ENCODE measurements around the gene TRAF7.

Gene TRAF7

GRCh38 chr16:2205104-2205966 is 49.8 kb downstream of the TRAF7 start, which contains the start of gene MLST8:
Gene MLST8, plus strand, starts transcription at chr16:2205454. Its CDS starts 632 bp downstream, at chr16:2206086.
- peak; percentile 94 for DNase-seq

- no peak for DNase-seq
These were observed 50.4 kb downstream of the TRAF7 start for GRCh38 chr16:2205967-2206313.

GRCh38 chr16:2206420-2206779 is 50.8 kb downstream of the TRAF7 start:
- no peak for DNase-seq

- no peak for DNase-seq
These were observed 51.3 kb downstream of the TRAF7 start for GRCh38 chr16:2206780-2207433.

GRCh38 chr16:2207872-2208271 is 52.3 kb downstream of the TRAF7 start:
- DNase-seq = no peak

GRCh38 chr16:2208308-2208707 is 52.7 kb downstream of the TRAF7 start:
- DNase-seq = no peak

GRCh38 chr16:2208772-2209171 is 53.2 kb downstream of the TRAF7 start:
- no peak for DNase-seq

- peak; percentile 55 for DNase-seq
These were observed 53.9 kb downstream of the TRAF7 start for GRCh38 chr16:2209258-2210008.

- no peak for DNase-seq
These were observed 54.4 kb downstream of the TRAF7 start for GRCh38 chr16:2210009-2210332.

GRCh38 chr16:2210386-2211365 is 55.1 kb downstream of the TRAF7 start, which contains the start of gene BRICD5:
Gene BRICD5, minus strand, starts transcription at chr16:2210863. Its CDS starts 30 bp downstream, at chr16:2210833.
- DNase-seq = no peak

GRCh38 chr16:2211923-2212347 is 56.4 kb downstream of the TRAF7 start:
- no peak for DNase-seq

- peak; percentile 33 for DNase-seq
These were observed 57.1 kb downstream of the TRAF7 start for GRCh38 chr16:2212362-2213324.

- no peak for DNase-seq
These were observed 58.5 kb downstream of the TRAF7 start for GRCh38 chr16:2213817-2214718.

GRCh38 chr16:2214719-2214968 is 59.1 kb downstream of the TRAF7 start, which contains the start of gene PGP:
Gene PGP, minus strand, starts transcription at chr16:2214840. Its CDS starts 63 bp downstream, at chr16:2214777.
- no peak for DNase-seq

- no peak for DNase-seq
These were observed 60.7 kb downstream of the TRAF7 start for GRCh38 chr16:2216330-2216729.

- peak; percentile 100 for DNase-seq
These were observed 67.8 kb downstream of the TRAF7 start, which contains the start of gene E4F1 for GRCh38 chr16:2223221-2223941. Gene E4F1, plus strand, starts transcription at chr16:2223591. Its CDS starts 23 bp downstream, at chr16:2223614.

- peak; percentile 75 for DNase-seq
These were observed 68.4 kb downstream of the TRAF7 start for GRCh38 chr16:2223942-2224486.

- peak; percentile 51 for DNase-seq
These were observed 70.7 kb downstream of the TRAF7 start for GRCh38 chr16:2226245-2226793.

- DNase-seq = no peak
These were observed 71.3 kb downstream of the TRAF7 start for GRCh38 chr16:2226918-2227317.
